GM23338 (cell line): Measurements from ENCODE around the gene APPBP2. TPM values are rescaled to one million over a fixed set of nuclear protein-coding genes. Genes with fewer than 3 reads are reported as not detected.

Experiments
- ATAC-seq: fragments of 200-7000 bp; cut with Tn5 transposase; 3 replicates; pipeline ENCODE4 v1.9.1; 2020
- DNase-seq: peaks from one replicate; pipeline ENCODE4 v3.0.0-alpha.2; 2015; ENCODE audit warnings: low spot score
- H2AFZ ChIP-seq: fragments of 200-600 bp; sonication (generic); 2 replicates; pipeline ENCODE4 v1.8.0; 2016; ENCODE audit warnings: antibody characterized with exemption, mild to moderate bottlenecking, moderate library complexity
- H3F3A ChIP-seq: fragments of 200-600 bp; sonication (generic); replicated peaks from 2 replicates; pipeline ENCODE4 v1.8.0; 2017; ENCODE audit warnings: antibody characterized with exemption, mixed run types, low read depth
- H3K27ac ChIP-seq: fragments of 200-600 bp; sonication (generic); 2 replicates; pipeline ENCODE4 v1.6.1; 2016; ENCODE audit warnings: low read depth
- H3K27me3 ChIP-seq: fragments of 200-600 bp; sonication (generic); 2 replicates; pipeline ENCODE4 v1.8.0; 2016; ENCODE audit warnings: mild to moderate bottlenecking, mixed run types, moderate library complexity; ENCODE audit not compliant: insufficient read depth
- H3K36me3 ChIP-seq: fragments of 200-600 bp; sonication (generic); 2 replicates; pipeline ENCODE4 v1.8.0; 2016; ENCODE audit warnings: mild to moderate bottlenecking; ENCODE audit not compliant: insufficient read depth
- H3K4me1 ChIP-seq: fragments of 200-600 bp; sonication (generic); 2 replicates; pipeline ENCODE4 v1.8.0; 2016; ENCODE audit warnings: mild to moderate bottlenecking, moderate library complexity; ENCODE audit not compliant: insufficient read depth
- H3K4me2 ChIP-seq: fragments of 200-600 bp; sonication (generic); 2 replicates; pipeline ENCODE4 v1.7.1; 2017; ENCODE audit warnings: mixed run types
- H3K4me3 ChIP-seq: fragments of 200-600 bp; sonication (generic); 2 replicates; pipeline ENCODE4 v1.6.1; 2016; ENCODE audit warnings: mixed run types
- H3K79me2 ChIP-seq: fragments of 200-600 bp; sonication (generic); replicated peaks from 2 replicates; pipeline ENCODE4 v1.8.0; 2017; ENCODE audit warnings: mild to moderate bottlenecking; ENCODE audit not compliant: insufficient read depth
- H3K9me2 ChIP-seq: fragments of 200-600 bp; sonication (generic); 2 replicates; pipeline ENCODE4 v1.8.0; 2017; ENCODE audit not compliant: insufficient read depth
- H4K20me1 ChIP-seq: fragments of 200-600 bp; sonication (generic); replicated peaks from 2 replicates; pipeline ENCODE4 v1.8.0; 2017; ENCODE audit warnings: mild to moderate bottlenecking; ENCODE audit not compliant: insufficient read depth
- H3K27ac Mint-ChIP-seq: 2 replicates; pipeline ENCODE4 v1.8.0; 2020; ENCODE audit warnings: inconsistent platforms, mild to moderate bottlenecking, moderate library complexity, mixed read lengths
- H3K27me3 Mint-ChIP-seq: 3 replicates; pipeline ENCODE4 v1.8.0; 2022; ENCODE audit warnings: low read depth, mild to moderate bottlenecking, moderate library complexity, mixed read lengths, inconsistent platforms; ENCODE audit not compliant: insufficient read depth, poor library complexity
- H3K36me3 Mint-ChIP-seq: 3 replicates; pipeline ENCODE4 v1.8.0; 2021; ENCODE audit warnings: low read depth, mild to moderate bottlenecking, inconsistent platforms, moderate library complexity, mixed read lengths
- H3K4me1 Mint-ChIP-seq: 3 replicates; pipeline ENCODE4 v1.8.0; 2020; ENCODE audit warnings: mild to moderate bottlenecking, inconsistent platforms, mixed read lengths
- H3K4me3 Mint-ChIP-seq: 3 replicates; pipeline ENCODE4 v1.8.0; 2021; ENCODE audit warnings: moderate library complexity, mild to moderate bottlenecking, inconsistent platforms, mixed read lengths
- H3K9me3 Mint-ChIP-seq: 3 replicates; pipeline ENCODE4 v1.8.0; 2020; ENCODE audit warnings: moderate library complexity, mild to moderate bottlenecking, inconsistent platforms, mixed read lengths
- CREB1 ChIP-seq: fragments of 250-450 bp; sonication (Bioruptor Pico); IDR thresholded peaks from 2 replicates; pipeline ENCODE4 v1.5.0; 2020; ENCODE audit warnings: low read depth, mild to moderate bottlenecking, moderate library complexity
- EZH2phosphoT487 ChIP-seq: fragments of 200-600 bp; sonication (generic); IDR thresholded peaks from one replicate; pipeline ENCODE4 v1.8.1; 2018; ENCODE audit warnings: antibody characterized with exemption; ENCODE audit not compliant: unreplicated experiment
- JUNB ChIP-seq: IDR thresholded peaks from one replicate; pipeline ENCODE4 v1.6.1; 2016; ENCODE audit warnings: antibody characterized with exemption; ENCODE audit not compliant: unreplicated experiment
- POLR2AphosphoS5 ChIP-seq: IDR thresholded peaks from 2 replicates; pipeline ENCODE4 v1.6.1; 2016; ENCODE audit warnings: antibody characterized with exemption, low read depth
- ZNF331 ChIP-seq: fragments of 250-450 bp; sonication (Bioruptor Pico); IDR thresholded peaks from 2 replicates; pipeline ENCODE4 v1.5.0; 2020; ENCODE audit warnings: low read depth, mild to moderate bottlenecking, moderate library complexity
- polyA plus RNA-seq: library from polyadenylated mRNA; unstranded; fragments of >200 nt; fragmentation: Nextera tagmentation; extraction: Ambion mirVana; gene quantifications from 2 replicates; pipeline ENCODE4 v1.2.1, GENCODE V29; 2016
- total RNA-seq: library from RNA; depleted of rRNA; stranded (reverse); fragments of >200 nt; shearing (Covaris generic); gene quantifications from 2 replicates; pipeline ENCODE4 v1.2.3, GENCODE V29; 2014
- TF ChIP-seq, protein P1 (sequence below), 2 experiments: fragments of 200-600 bp in 1 of 2; sonication (generic) in 1 of 2; conservative IDR thresholded peaks; 2 replicates each; pipeline versions ENCODE4 v1.5.1 to v1.6.1; 2016 to 2017; ENCODE audit warnings: antibody characterized with exemption in 2 of 2, low read depth in 2 of 2, mild to moderate bottlenecking in 2 of 2, moderate library complexity in 1 of 2
- TF ChIP-seq, protein P2 (sequence below): IDR thresholded peaks from 2 replicates; pipeline ENCODE4 v1.6.1; 2016; ENCODE audit warnings: antibody characterized with exemption
- TF ChIP-seq, protein P3 (sequence below): IDR thresholded peaks from one replicate; pipeline ENCODE4 v1.6.1; 2018; ENCODE audit warnings: antibody characterized with exemption; ENCODE audit not compliant: unreplicated experiment
- TF ChIP-seq, protein P4 (sequence below): fragments of 250-450 bp; sonication (Bioruptor Pico); IDR thresholded peaks from 2 replicates; pipeline ENCODE4 v1.5.0; 2020; ENCODE audit warnings: mild to moderate bottlenecking, moderate library complexity

Gene APPBP2
- total and polyA plus RNA-seq, 2 experiments from 2014 or later, result 9.3 to 15.0 TPM

DNA sequence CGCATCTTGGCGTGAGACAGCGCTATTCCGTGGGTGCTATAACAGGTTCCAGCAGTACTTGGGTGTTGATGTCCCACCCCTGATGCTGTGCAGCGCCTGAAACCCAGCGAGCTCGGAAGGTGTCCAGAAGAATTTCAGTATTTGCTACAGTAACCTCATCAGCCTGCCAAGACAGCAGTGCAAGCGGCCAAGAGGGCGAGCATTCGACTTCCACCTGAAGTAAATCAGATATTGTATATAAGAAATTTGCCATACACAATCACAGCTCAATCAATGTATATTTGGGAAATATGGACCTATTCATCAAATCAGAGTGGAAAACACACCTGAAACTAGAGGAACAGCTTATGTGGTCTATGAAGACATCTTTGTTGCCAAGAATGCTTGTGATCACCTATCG lies 13.0 kb downstream of the APPBP2 start:
- DNase-seq (no peak), ATAC-seq (no peak)
- no peaks in the 10 kb centered on the region for H3K4me1 ChIP-seq
- Mint-ChIP-seq H3K4me3 (no peak overlapping the region), H3K27me3 (no peaks in the 10 kb centered on the region), H3K27ac (no peak overlapping the region), H3K4me1 (no peaks in the 10 kb centered on the region), H3K36me3 (peaks cover 20% of the 10 kb centered on the region), H3K9me3 (no peaks in the 10 kb centered on the region)
- H3K4me3 ChIP-seq, result no peak overlapping the region
- H2AFZ ChIP-seq, result no peak overlapping the region
- peaks cover 11% of the 10 kb centered on the region; the same call in 1 of the 2 replicates for H4K20me1 ChIP-seq
- H3K79me2 ChIP-seq, result peaks cover 100% of the 10 kb centered on the region
- TF ChIP-seq JUNB (no peak), EZH2phosphoT487 (no peak), CREB1 (CRISPR knock-in tag) (no peak), POLR2AphosphoS5 (no peak), ZNF331 (CRISPR knock-in tag) (no peak)
- TF ChIP-seq, protein P1, sequence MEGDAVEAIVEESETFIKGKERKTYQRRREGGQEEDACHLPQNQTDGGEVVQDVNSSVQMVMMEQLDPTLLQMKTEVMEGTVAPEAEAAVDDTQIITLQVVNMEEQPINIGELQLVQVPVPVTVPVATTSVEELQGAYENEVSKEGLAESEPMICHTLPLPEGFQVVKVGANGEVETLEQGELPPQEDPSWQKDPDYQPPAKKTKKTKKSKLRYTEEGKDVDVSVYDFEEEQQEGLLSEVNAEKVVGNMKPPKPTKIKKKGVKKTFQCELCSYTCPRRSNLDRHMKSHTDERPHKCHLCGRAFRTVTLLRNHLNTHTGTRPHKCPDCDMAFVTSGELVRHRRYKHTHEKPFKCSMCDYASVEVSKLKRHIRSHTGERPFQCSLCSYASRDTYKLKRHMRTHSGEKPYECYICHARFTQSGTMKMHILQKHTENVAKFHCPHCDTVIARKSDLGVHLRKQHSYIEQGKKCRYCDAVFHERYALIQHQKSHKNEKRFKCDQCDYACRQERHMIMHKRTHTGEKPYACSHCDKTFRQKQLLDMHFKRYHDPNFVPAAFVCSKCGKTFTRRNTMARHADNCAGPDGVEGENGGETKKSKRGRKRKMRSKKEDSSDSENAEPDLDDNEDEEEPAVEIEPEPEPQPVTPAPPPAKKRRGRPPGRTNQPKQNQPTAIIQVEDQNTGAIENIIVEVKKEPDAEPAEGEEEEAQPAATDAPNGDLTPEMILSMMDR (conservative IDR thresholded peaks at IDR 0.05; ENCODE audit: low read depth in 2 of 2), result no peak
- TF ChIP-seq, protein P2, sequence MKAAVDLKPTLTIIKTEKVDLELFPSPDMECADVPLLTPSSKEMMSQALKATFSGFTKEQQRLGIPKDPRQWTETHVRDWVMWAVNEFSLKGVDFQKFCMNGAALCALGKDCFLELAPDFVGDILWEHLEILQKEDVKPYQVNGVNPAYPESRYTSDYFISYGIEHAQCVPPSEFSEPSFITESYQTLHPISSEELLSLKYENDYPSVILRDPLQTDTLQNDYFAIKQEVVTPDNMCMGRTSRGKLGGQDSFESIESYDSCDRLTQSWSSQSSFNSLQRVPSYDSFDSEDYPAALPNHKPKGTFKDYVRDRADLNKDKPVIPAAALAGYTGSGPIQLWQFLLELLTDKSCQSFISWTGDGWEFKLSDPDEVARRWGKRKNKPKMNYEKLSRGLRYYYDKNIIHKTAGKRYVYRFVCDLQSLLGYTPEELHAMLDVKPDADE, result no peak
- TF ChIP-seq, protein P3, sequence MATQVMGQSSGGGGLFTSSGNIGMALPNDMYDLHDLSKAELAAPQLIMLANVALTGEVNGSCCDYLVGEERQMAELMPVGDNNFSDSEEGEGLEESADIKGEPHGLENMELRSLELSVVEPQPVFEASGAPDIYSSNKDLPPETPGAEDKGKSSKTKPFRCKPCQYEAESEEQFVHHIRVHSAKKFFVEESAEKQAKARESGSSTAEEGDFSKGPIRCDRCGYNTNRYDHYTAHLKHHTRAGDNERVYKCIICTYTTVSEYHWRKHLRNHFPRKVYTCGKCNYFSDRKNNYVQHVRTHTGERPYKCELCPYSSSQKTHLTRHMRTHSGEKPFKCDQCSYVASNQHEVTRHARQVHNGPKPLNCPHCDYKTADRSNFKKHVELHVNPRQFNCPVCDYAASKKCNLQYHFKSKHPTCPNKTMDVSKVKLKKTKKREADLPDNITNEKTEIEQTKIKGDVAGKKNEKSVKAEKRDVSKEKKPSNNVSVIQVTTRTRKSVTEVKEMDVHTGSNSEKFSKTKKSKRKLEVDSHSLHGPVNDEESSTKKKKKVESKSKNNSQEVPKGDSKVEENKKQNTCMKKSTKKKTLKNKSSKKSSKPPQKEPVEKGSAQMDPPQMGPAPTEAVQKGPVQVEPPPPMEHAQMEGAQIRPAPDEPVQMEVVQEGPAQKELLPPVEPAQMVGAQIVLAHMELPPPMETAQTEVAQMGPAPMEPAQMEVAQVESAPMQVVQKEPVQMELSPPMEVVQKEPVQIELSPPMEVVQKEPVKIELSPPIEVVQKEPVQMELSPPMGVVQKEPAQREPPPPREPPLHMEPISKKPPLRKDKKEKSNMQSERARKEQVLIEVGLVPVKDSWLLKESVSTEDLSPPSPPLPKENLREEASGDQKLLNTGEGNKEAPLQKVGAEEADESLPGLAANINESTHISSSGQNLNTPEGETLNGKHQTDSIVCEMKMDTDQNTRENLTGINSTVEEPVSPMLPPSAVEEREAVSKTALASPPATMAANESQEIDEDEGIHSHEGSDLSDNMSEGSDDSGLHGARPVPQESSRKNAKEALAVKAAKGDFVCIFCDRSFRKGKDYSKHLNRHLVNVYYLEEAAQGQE, result no peak
- TF ChIP-seq, protein P4, sequence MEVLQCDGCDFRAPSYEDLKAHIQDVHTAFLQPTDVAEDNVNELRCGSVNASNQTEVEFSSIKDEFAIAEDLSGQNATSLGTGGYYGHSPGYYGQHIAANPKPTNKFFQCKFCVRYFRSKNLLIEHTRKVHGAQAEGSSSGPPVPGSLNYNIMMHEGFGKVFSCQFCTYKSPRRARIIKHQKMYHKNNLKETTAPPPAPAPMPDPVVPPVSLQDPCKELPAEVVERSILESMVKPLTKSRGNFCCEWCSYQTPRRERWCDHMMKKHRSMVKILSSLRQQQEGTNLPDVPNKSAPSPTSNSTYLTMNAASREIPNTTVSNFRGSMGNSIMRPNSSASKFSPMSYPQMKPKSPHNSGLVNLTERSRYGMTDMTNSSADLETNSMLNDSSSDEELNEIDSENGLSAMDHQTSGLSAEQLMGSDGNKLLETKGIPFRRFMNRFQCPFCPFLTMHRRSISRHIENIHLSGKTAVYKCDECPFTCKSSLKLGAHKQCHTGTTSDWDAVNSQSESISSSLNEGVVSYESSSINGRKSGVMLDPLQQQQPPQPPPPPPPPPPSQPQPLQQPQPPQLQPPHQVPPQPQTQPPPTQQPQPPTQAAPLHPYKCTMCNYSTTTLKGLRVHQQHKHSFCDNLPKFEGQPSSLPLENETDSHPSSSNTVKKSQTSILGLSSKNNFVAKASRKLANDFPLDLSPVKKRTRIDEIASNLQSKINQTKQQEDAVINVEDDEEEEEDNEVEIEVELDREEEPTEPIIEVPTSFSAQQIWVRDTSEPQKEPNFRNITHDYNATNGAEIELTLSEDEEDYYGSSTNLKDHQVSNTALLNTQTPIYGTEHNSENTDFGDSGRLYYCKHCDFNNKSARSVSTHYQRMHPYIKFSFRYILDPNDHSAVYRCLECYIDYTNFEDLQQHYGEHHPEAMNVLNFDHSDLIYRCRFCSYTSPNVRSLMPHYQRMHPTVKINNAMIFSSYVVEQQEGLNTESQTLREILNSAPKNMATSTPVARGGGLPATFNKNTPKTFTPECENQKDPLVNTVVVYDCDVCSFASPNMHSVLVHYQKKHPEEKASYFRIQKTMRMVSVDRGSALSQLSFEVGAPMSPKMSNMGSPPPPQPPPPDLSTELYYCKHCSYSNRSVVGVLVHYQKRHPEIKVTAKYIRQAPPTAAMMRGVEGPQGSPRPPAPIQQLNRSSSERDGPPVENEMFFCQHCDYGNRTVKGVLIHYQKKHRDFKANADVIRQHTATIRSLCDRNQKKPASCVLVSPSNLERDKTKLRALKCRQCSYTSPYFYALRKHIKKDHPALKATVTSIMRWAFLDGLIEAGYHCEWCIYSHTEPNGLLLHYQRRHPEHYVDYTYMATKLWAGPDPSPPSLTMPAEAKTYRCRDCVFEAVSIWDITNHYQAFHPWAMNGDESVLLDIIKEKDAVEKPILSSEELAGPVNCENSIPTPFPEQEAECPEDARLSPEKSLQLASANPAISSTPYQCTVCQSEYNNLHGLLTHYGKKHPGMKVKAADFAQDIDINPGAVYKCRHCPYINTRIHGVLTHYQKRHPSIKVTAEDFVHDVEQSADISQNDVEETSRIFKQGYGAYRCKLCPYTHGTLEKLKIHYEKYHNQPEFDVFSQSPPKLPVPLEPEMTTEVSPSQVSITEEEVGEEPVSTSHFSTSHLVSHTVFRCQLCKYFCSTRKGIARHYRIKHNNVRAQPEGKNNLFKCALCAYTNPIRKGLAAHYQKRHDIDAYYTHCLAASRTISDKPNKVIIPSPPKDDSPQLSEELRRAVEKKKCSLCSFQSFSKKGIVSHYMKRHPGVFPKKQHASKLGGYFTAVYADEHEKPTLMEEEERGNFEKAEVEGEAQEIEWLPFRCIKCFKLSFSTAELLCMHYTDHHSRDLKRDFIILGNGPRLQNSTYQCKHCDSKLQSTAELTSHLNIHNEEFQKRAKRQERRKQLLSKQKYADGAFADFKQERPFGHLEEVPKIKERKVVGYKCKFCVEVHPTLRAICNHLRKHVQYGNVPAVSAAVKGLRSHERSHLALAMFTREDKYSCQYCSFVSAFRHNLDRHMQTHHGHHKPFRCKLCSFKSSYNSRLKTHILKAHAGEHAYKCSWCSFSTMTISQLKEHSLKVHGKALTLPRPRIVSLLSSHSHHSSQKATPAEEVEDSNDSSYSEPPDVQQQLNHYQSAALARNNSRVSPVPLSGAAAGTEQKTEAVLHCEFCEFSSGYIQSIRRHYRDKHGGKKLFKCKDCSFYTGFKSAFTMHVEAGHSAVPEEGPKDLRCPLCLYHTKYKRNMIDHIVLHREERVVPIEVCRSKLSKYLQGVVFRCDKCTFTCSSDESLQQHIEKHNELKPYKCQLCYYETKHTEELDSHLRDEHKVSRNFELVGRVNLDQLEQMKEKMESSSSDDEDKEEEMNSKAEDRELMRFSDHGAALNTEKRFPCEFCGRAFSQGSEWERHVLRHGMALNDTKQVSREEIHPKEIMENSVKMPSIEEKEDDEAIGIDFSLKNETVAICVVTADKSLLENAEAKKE (CRISPR knock-in tag), result no peak
- H3F3A ChIP-seq, result no peaks in the 10 kb centered on the region
- H3K27me3 ChIP-seq, result no peaks in the 10 kb centered on the region
- no peak overlapping the region for H3K4me2 ChIP-seq
- no peaks in the 10 kb centered on the region for H3K36me3 ChIP-seq
- H3K9me2 ChIP-seq, result no peaks in the 10 kb centered on the region
- no peak overlapping the region for H3K27ac ChIP-seq
